ENCODE results near the gene COBL. TPM values are rescaled to one million over a fixed set of nuclear protein-coding genes. Genes with fewer than 3 reads are reported as not detected.
A peak's percentile ranks its signal among the peaks of the same experiment; 100 is the strongest.

The COBL gene
- total RNA-seq, 1 donor from 2014 or later: not detected

DNA sequence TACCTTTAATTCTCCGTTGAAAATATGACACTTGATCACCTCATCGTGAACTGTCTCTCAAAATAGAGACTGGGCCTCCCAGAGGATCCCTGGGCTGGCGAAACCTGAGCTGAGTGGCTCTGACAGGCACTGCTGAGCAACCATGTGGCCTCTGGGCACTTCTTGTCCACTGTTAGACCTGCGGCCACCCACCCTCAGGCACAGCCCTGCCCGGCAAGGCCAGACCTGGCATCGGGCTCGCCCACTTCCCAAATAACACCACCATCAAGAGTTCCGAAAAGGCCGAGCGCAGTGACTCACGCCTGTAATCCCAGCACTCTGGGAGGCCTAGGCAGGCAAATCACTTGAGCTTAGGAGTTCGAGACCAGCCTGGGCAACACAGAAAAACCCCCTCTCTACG, 82.5 kb downstream of the COBL start:
- TF ChIP-seq, protein P1, sequence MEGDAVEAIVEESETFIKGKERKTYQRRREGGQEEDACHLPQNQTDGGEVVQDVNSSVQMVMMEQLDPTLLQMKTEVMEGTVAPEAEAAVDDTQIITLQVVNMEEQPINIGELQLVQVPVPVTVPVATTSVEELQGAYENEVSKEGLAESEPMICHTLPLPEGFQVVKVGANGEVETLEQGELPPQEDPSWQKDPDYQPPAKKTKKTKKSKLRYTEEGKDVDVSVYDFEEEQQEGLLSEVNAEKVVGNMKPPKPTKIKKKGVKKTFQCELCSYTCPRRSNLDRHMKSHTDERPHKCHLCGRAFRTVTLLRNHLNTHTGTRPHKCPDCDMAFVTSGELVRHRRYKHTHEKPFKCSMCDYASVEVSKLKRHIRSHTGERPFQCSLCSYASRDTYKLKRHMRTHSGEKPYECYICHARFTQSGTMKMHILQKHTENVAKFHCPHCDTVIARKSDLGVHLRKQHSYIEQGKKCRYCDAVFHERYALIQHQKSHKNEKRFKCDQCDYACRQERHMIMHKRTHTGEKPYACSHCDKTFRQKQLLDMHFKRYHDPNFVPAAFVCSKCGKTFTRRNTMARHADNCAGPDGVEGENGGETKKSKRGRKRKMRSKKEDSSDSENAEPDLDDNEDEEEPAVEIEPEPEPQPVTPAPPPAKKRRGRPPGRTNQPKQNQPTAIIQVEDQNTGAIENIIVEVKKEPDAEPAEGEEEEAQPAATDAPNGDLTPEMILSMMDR (IDR thresholded peaks at IDR 0.05): no peak
- Mint-ChIP-seq H3K27ac (ENCODE audit: unreplicated experiment) (no peak overlapping the region), H3K9me3 (ENCODE audit: unreplicated experiment) (no peaks in the 10 kb centered on the region), H3K27me3 (ENCODE audit: unreplicated experiment) (peaks cover 9% of the 10 kb centered on the region), H3K4me1 (ENCODE audit: unreplicated experiment) (no peaks in the 10 kb centered on the region), H3K36me3 (ENCODE audit: unreplicated experiment) (no peaks in the 10 kb centered on the region), H3K4me3 (ENCODE audit: unreplicated experiment) (no peak overlapping the region)
- DNase-seq (ENCODE audit: extremely low spot score, unreplicated experiment): no peak

- no peak overlapping the region for H3K27ac Mint-ChIP-seq (ENCODE audit: unreplicated experiment)
- no peak for DNase-seq (ENCODE audit: extremely low spot score, unreplicated experiment)
- no peaks in the 10 kb centered on the region for H3K36me3 Mint-ChIP-seq (ENCODE audit: unreplicated experiment)
- H3K9me3 Mint-ChIP-seq (ENCODE audit: unreplicated experiment): no peaks in the 10 kb centered on the region
- H3K4me1 Mint-ChIP-seq (ENCODE audit: unreplicated experiment): no peaks in the 10 kb centered on the region
- TF ChIP-seq, protein P1 (IDR thresholded peaks at IDR 0.05): no peak
- no peak overlapping the region for H3K4me3 Mint-ChIP-seq (ENCODE audit: unreplicated experiment)
- H3K27me3 Mint-ChIP-seq (ENCODE audit: unreplicated experiment): peaks cover 13% of the 10 kb centered on the region
Measured at GRCh38 chr7:51233374-51233773, 83.2 kb downstream of the COBL start.

DNA sequence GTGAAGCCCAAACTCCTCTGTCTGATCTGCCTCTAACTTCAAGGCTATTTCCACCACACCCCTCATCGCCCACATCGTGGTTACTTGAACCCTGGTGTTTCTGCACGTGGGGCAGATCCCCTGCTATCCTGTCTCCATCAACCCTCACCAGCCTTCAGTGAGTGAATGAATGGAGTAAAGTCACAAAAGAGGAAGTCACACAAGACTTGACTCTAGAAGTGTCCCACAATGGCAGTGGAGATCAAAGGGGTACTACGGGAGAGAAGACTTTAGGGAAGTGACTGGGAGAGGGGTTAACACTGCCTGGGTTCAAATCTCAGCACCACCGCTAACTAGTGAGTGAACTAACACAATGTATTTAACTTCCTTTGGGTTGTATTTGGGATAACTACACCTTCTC, 85.9 kb downstream of the COBL start:
- peaks cover 20% of the 10 kb centered on the region for H3K27me3 Mint-ChIP-seq (ENCODE audit: unreplicated experiment)
- no peaks in the 10 kb centered on the region for H3K9me3 Mint-ChIP-seq (ENCODE audit: unreplicated experiment)

DNA sequence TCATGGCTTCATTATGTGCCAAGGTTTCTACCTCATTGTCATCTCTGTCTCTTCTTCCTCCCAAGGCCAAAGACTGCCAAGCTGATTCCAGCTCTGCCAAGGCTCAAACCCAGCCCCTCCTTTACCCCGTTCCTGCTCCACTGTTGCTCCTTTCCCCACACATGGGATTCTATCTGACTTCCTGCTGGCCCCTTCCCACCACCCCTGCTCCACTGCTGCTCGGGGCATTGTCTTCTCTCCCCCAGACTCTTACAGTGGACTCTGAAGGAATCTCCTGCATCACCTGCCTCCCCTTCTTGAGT, 86.3 kb downstream of the COBL start:
- TF ChIP-seq, protein P1 (IDR thresholded peaks at IDR 0.05): no peak
- no peak for DNase-seq (ENCODE audit: extremely low spot score, unreplicated experiment)
- H3K27me3 Mint-ChIP-seq (ENCODE audit: unreplicated experiment): peaks cover 20% of the 10 kb centered on the region
- H3K36me3 Mint-ChIP-seq (ENCODE audit: unreplicated experiment): no peaks in the 10 kb centered on the region
- H3K27ac Mint-ChIP-seq (ENCODE audit: unreplicated experiment): no peak overlapping the region
- no peak overlapping the region for H3K4me3 Mint-ChIP-seq (ENCODE audit: unreplicated experiment)
- no peaks in the 10 kb centered on the region for H3K4me1 Mint-ChIP-seq (ENCODE audit: unreplicated experiment)
- H3K9me3 Mint-ChIP-seq (ENCODE audit: unreplicated experiment): no peaks in the 10 kb centered on the region

More for the DNA sequence above, 85.9 kb downstream of the COBL start:
- no peaks in the 10 kb centered on the region for H3K4me1 Mint-ChIP-seq (ENCODE audit: unreplicated experiment)
- no peak overlapping the region for H3K4me3 Mint-ChIP-seq (ENCODE audit: unreplicated experiment)
- H3K27ac Mint-ChIP-seq (ENCODE audit: unreplicated experiment): no peak overlapping the region
- no peaks in the 10 kb centered on the region for H3K36me3 Mint-ChIP-seq (ENCODE audit: unreplicated experiment)
- DNase-seq (ENCODE audit: extremely low spot score, unreplicated experiment): no peak
- TF ChIP-seq, protein P1 (IDR thresholded peaks at IDR 0.05): no peak

- TF ChIP-seq, protein P1 (IDR thresholded peaks at IDR 0.05): no peak
Measured at GRCh38 chr7:51229620-51230323, 86.8 kb downstream of the COBL start.

More at GRCh38 chr7:51229620-51230323, 86.8 kb downstream of the COBL start:
- Mint-ChIP-seq H3K4me1 (ENCODE audit: unreplicated experiment) (no peaks in the 10 kb centered on the region), H3K4me3 (ENCODE audit: unreplicated experiment) (no peak overlapping the region), H3K9me3 (ENCODE audit: unreplicated experiment) (no peaks in the 10 kb centered on the region), H3K27ac (ENCODE audit: unreplicated experiment) (no peak overlapping the region), H3K27me3 (ENCODE audit: unreplicated experiment) (peaks cover 20% of the 10 kb centered on the region), H3K36me3 (ENCODE audit: unreplicated experiment) (no peaks in the 10 kb centered on the region)
- peak; percentile 54 for DNase-seq (ENCODE audit: extremely low spot score, unreplicated experiment)

All from osteocyte (in vitro differentiated cells).